Measurements from ENCODE around the gene PRCC. TPM values are rescaled to one million over a fixed set of nuclear protein-coding genes. Genes with fewer than 3 reads are reported as not detected.

PRCC gene
- total and polyA plus RNA-seq, 2 of the 8 experiments (the other 6 are each of a cell fraction or from before 2014, with no cell fraction given): 95.2 to 115 TPM

- H2BK5ac ChIP-seq (ENCODE audit: low read depth, low read length): no peak overlapping the region
- H3K4me2 ChIP-seq (ENCODE audit: insufficient read depth in 1 of 2, low read depth in 2 of 2, low read length in 2 of 2): no peak overlapping the region
- H4K8ac ChIP-seq (ENCODE audit: extremely low read depth, insufficient read depth, low read length): no peak overlapping the region
- no peak for FAIRE-seq
- H2BK12ac ChIP-seq (ENCODE audit: low read depth, low read length): 0 out of 2 replicates have a peak overlapping the region, but pooled peaks have one; percentile 27
- H3K9ac ChIP-seq (replicated peaks in 1 of 4; ENCODE audit: extremely low read depth in 1 of 4, low read depth in 3 of 4, low read length in 3 of 4): no peak overlapping the region
- H3K79me1 ChIP-seq (ENCODE audit: low read depth, low read length): no peaks in the 10 kb centered on the region
- no peaks in the 10 kb centered on the region for H3K9me3 ChIP-seq (ENCODE audit: insufficient read depth in 2 of 2, low read depth in 1 of 2, low read length in 1 of 2)
- H2BK20ac ChIP-seq (ENCODE audit: low read length): no peak overlapping the region
- DNase-seq (ENCODE audit: low read depth in 1 of 2, low spot score in 2 of 2): no peak
- H3K14ac ChIP-seq (ENCODE audit: insufficient read length): no peak overlapping the region
- H3K27ac ChIP-seq (ENCODE audit: low read depth, low read length): no peak overlapping the region
- 89% methylated on average over 4 of the region's 4 CpGs; no CpG with 5 or more reads in 1 of the 2 experiments for WGBS, 2 experiments (ENCODE audit: extremely low coverage in 1 of 2, insufficient coverage in 1 of 2, insufficient read length in 1 of 2, insufficient replicate concordance in 2 of 2, low coverage in 1 of 2, low lambda C conversion rate in 2 of 2, missing lambda C conversion rate in 1 of 2)
- no peak overlapping the region for H2BK120ac ChIP-seq (replicated peaks; ENCODE audit: low read depth, low read length)
- H4K91ac ChIP-seq (replicated peaks; ENCODE audit: insufficient read length, low read length): no peak overlapping the region
- H3K27me3 ChIP-seq (replicated peaks in 1 of 4; ENCODE audit: control insufficient read depth in 3 of 4, extremely low read depth in 1 of 4, insufficient read depth in 3 of 4, low read length in 3 of 4): peaks cover 0 to 5% (median 3%) of the 10 kb centered on the region in 4 experiments; a peak in 4 of 7 replicates
- no peaks in the 10 kb centered on the region for H3K23me2 ChIP-seq (ENCODE audit: low read depth, low read length)
- CTCF ChIA-PET (ENCODE audit: partially characterized antibody): interaction anchor here (1.0 to 22.0 kb wide), 20 partner anchors 11 to 216 kb away, joined by 3 to 556 read pairs (median 10); partner anchors contain the start of genes INSRR, LRRC71, NTRK1 and PEAR1
- H2AK5ac ChIP-seq (ENCODE audit: low read depth, low read length): no peak overlapping the region
- H3K4me3 ChIP-seq (ENCODE audit: extremely low read depth in 1 of 4, insufficient read depth in 2 of 4, low read depth in 3 of 4, low read length in 4 of 4): no peak overlapping the region
- H3K79me2 ChIP-seq (ENCODE audit: control insufficient read depth in 1 of 2, insufficient read depth in 2 of 2, low read length in 2 of 2): no peaks in the 10 kb centered on the region
- no peak overlapping the region for H3K23ac ChIP-seq (ENCODE audit: insufficient read length)
- H3K56ac ChIP-seq (replicated peaks; ENCODE audit: insufficient read length, low read depth, low read length): no peak overlapping the region
- H3K4me1 ChIP-seq (replicated peaks in 1 of 4; ENCODE audit: control insufficient read depth in 3 of 4, insufficient read depth in 4 of 4, low read length in 3 of 4): peaks cover 0 to 2% (median 2%) of the 10 kb centered on the region in 4 experiments; a peak in 3 of 7 replicates
- H3K18ac ChIP-seq (ENCODE audit: extremely low read depth, low read length): no peak overlapping the region
- no peak overlapping the region for H4K5ac ChIP-seq (ENCODE audit: insufficient read length, low read depth, low read length)
- H3K36me3 ChIP-seq (ENCODE audit: control insufficient read depth in 2 of 4, insufficient read depth in 4 of 4, low read length in 3 of 4): no peaks in the 10 kb centered on the region
- no peak overlapping the region for H3K4ac ChIP-seq (replicated peaks; ENCODE audit: insufficient read length, low read depth, low read length)
- H2BK15ac ChIP-seq (ENCODE audit: low read length): no peak overlapping the region
- POLR2A ChIA-PET (ENCODE audit: partially characterized antibody): no interaction called here
- no peaks in the 10 kb centered on the region for H4K20me1 ChIP-seq (replicated peaks in 1 of 2; ENCODE audit: control insufficient read depth in 1 of 2, insufficient read depth in 2 of 2, low read length in 2 of 2)
- H2AFZ ChIP-seq (ENCODE audit: low read length): no peak overlapping the region
- TF ChIP-seq POU5F1 (IDR thresholded peaks at IDR 0.05; ENCODE audit: low read depth, low read length) (no peak), ATF3 (IDR thresholded peaks at IDR 0.05; ENCODE audit: insufficient read depth, low read depth, low read length) (no peak), ATF2 (IDR thresholded peaks at IDR 0.05; ENCODE audit: low read length) (no peak), RNF2 (IDR thresholded peaks at IDR 0.05; ENCODE audit: borderline replicate concordance, low read depth, low read length, missing control alignments, poor library complexity, severe bottlenecking) (no peak), GABPA (IDR thresholded peaks at IDR 0.05; ENCODE audit: borderline replicate concordance, insufficient read depth, low read length) (no peak)
Measured at GRCh38 chr1:156836892-156837291, 69.6 kb downstream of the PRCC start.
